HG03354 (cell line): ENCODE measurements around the gene ASB2.
A peak's percentile ranks its signal among the peaks of the same experiment; 100 is the strongest.

ENCODE experiments used
- ATAC-seq: cut with Tn5 transposase; IDR thresholded peaks from one replicate; pipeline ENCODE4 v1.9.1; 2021; ENCODE audit warnings: mild to moderate bottlenecking; ENCODE audit not compliant: unreplicated experiment, poor library complexity, severe bottlenecking

The ASB2 gene

DNA sequence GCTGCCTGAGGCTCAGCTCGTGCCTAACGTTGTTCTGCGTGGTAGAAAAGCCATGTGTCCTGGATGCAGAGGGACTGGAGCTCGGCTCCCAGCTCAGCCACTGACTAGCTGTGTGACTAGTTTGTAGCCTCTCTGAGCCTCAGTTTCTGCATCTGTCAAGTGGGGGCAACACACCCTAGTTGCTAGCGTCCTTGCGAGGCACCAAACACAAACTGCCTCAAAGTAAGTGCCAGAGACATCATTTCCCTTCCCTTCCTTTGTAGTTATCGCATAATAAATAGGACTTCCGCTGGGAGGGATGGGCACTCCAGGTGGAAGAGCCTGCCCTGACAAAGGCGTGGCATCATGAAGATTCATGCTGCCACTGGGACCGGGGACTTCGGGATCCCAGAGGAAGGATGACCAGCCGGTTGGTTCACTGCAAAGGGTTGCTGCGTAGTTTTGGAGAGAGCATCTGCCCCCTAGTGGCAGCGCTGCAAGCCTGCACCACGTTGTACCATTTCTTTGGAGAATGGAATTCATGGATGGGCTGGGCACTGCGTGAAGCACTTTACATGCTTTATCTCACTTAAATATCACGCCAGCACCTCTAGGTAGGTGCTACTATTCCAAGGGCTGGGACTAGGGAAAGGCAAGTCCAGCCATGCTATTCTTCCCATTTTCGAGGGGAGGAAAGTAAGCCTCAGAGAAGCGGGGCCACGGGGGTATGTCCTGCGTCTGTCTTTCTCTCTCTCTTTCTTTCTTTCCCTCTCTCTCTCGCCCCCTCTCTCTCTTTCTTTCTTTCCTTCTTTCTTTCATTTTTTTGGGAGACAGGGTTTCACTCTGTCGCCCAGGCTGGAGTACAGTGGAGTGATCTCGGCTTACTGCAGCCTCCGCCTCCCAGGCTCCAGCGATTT is 25.4 kb upstream of the ASB2 start:
- peak; percentile 70 for ATAC-seq

GRCh38 chr14:94001016-94001415 is 24.6 kb upstream of the ASB2 start:
- ATAC-seq = peak; percentile 5

GRCh38 chr14:94000267-94000666 is 23.9 kb upstream of the ASB2 start:
- no peak for ATAC-seq

GRCh38 chr14:93999573-93999972 is 23.2 kb upstream of the ASB2 start:
- no peak for ATAC-seq

DNA sequence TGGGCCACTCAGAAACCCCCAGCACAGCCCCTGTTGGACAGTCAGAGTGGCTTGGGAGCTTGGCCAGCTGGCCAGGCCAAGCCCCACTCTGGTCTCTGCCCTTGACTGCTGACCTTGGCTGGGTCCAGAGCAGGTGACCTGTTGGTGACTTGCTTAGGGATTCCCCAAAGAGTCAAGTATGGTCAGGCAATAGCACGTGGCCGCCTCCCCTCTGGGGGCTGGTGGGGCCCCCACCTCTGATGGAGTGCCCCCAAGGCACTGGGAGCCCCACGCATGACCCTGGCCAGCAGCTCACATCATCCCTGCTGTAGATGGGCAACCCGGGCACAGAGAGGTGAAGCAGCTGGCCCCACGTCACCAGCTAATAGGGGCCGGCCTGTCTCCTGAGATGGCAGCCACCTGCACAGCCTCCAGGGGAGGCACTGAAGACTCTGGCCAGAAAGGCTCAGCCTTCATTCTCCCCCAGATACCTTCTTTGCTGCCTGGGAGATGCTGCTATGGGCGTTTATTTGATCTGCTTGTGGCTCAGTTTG is 22.6 kb upstream of the ASB2 start:
- ATAC-seq = no peak

DNA sequence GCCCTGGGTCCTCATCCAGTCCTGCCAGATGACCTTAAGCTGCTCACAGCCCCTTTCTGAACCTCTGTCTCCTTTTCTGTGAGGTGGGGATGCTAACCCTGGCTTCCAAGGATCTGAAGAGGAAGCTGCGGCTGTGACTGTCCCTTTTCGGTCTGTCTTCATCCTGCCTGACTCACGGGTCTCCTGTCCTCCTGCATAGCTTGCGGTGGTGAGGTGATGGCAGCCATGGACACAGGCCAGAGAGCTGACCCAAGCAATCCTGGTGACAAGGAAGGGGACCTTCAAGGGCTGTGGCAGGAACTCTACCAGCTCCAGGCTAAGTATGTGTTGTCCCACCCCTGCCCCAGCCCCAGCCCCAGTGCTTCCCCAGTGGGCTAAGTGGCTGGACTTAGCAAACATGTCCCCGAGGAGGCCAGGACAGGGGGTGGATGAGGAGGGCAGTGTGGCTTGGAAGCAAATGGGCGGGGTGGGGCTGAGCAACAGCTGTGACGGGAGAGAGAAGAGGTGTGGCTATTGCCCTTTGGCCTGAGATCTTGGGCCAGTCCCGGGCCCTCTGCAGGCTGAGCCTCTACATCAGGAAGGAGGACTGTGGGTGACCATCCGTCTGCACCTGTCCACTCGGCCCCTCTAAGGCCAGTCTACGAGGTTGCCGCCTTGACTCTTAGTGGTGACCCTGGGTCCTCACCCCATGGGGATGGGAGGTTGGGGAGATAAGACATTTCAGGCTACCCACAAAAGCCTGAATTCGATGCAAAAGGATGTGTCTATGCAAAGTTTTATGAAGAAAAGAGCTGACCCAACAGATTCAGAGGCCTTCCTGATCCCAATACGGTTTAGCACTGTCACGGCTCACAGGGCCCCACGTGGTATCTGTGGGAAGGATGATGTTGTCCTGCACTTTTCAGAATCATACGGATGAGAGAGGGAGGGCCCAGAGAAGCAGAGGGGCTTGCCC is 21.8 kb upstream of the ASB2 start:
- no peak for ATAC-seq

DNA sequence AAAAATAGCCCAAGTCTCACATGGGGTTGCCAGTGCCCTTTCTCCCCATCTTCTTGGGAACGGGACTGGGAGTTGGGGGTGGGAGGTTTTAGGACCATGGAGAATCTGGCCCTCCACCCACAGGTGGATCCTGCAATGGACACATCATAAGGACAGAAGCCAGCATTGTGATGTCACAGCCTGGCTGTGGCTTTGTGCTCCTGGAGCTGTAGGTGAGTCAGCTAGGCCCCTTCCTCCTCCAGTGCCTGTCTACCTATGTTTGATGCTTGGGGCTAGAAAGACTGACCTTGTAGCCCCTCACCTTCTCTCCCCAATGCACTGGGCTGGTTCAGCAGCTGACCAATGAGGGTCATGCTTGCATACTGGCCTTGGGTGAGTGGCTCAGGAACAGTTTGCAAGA is 20.7 kb upstream of the ASB2 start, which contains the start of gene CCDC197:
Gene CCDC197 (plus strand): TSS at position 220 of the 400 bp plus-strand sequence. CDS start 831 bp downstream, outside the sequence.
- ATAC-seq = no peak

- ATAC-seq = no peak
These were observed 19.8 kb upstream of the ASB2 start for GRCh38 chr14:93996130-93996695.

- ATAC-seq = no peak
These were observed 18.7 kb upstream of the ASB2 start for GRCh38 chr14:93994919-93995682.

GRCh38 chr14:93993382-93993781 is 17.0 kb upstream of the ASB2 start:
- no peak for ATAC-seq

DNA sequence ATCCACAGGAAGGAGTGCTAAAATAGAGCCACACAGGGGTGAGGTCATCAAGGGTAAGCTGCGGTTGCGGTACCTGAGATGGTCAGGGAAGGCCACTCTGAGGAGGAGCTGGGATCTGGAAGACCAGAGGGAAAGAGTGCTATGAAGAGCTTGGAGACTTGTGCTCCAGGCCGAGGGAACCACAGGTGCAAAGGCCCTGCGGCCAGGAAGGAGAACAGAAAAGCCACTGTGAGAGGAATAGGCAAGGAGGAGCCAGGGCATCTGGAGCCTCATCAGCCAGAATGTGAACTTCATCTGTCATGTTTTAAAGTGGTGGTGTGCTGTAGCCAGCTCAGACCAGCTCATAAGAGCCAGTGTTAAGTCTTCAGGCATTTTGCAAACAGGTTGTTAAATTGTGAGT is 15.3 kb upstream of the ASB2 start:
- no peak for ATAC-seq

- ATAC-seq = no peak
These were observed 14.8 kb upstream of the ASB2 start for GRCh38 chr14:93991212-93991611.

- peak; percentile 76 for ATAC-seq
These were observed 13.6 kb upstream of the ASB2 start for GRCh38 chr14:93989939-93990338.

DNA sequence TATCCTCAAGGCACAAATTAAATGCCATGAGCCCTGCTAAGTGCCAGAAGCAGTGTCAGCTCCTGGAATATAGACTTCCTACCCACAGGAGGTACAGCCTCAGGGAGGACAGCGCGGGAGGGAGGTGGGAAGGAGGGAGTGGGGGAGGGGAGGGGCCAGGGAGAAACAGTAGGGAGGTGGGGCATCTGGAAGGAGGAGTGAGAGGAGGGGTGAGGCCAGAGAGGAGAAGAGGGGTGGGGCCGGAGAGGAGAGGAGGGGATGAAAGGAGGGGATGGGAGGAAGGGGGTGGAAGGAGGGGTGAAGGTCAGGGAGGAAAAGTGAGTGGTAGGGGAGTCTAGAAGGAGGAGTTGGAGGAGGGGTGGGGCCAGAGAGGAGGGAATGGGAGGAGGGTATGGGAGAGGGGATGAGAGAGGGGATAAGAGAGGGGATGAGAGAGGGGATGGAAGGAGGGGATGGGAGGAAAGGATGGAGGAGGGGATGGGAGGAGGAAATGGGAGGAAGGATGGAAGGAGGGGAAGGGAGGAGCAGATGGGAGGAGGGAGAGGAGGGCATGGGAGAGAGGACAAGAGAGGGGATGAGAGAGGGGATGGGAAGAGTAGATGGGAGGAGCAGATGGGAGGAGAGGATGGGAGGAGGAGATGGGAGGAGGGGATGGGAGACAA is 11.6 kb upstream of the ASB2 start:
- no peak for ATAC-seq

GRCh38 chr14:93987376-93987775 is 11.0 kb upstream of the ASB2 start:
- ATAC-seq = no peak

DNA sequence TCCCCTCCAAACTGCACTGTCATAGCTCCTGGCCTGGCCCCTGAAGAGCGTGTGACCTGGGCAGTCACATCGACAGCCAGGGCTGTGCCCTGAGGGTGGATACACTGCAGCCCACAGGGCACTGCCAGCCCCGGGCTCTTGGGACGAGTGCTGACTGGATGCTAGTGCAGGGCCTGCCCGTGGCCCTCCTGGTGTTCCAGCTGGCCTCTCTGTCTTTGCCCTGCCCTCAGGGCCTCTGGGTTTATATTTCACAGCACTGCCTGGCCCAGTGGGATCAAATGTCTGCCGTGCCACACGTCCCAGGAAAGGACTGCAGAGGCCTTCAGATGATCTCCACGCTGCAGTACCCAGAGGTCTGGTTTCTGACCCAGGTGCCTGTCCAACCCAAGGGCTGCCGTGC is 10.6 kb upstream of the ASB2 start:
- ATAC-seq = no peak

DNA sequence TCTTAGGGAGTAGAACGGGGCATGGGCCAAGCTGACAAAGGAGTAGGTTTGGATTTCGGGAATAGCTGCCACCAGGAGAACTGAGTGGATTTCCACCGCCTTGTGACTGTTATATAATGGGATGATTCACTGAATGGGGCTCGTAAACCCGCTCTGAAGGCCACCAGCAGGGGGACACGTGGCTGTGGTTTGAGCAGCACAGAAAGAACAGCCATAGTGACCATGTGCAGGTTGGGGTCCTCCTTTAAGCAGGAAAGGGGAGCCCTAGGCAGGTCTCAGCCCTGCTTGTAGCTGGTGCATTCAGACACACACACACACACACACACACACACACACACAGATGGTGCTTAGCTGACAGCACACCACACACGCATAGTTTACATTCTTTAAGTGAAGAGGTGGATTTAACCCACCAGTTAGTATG is 8.6 kb upstream of the ASB2 start:
- no peak for ATAC-seq

DNA sequence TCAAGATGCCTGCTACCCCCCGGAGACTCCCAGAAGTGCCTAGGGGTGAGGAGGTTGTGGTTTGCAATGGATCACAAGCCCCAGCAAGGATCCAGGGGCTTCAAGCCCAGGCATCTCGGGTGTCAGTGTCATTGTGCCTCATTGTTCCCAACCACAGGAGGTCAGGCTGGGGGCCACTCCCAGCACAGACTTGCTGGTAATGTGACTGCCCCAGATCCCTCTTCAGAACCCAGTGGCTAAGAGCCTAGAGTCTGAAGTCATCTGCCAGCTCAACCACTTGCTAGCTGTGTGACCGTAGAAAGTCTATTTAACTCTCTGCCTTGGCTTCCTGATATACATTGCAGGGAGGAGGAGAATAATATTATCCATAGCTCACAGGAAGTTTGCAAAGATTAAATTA is 7.7 kb upstream of the ASB2 start:
- ATAC-seq = no peak
